Nucleus accumbens (tissue), 56 donors: ENCODE measurements around the gene VCAN.

Source experiments
- DNase-seq, 56 donors: peaks; one replicate each; lab custom pipeline; 2025; lab: John Stamatoyannopoulos, UW

The VCAN gene

GRCh38 chr5:83493644-83494043 is 22.1 kb downstream of the VCAN start:
- DNase-seq = no peak

GRCh38 chr5:83494087-83494620 is 22.6 kb downstream of the VCAN start:
- no peak for DNase-seq

- no peak for DNase-seq
Measured at GRCh38 chr5:83494666-83495065, 23.1 kb downstream of the VCAN start.

GRCh38 chr5:83496626-83497025 is 25.1 kb downstream of the VCAN start:
- no peak for DNase-seq

GRCh38 chr5:83498585-83498984 is 27.0 kb downstream of the VCAN start:
- DNase-seq = no peak

- no peak for DNase-seq
Measured at GRCh38 chr5:83503662-83504061, 32.1 kb downstream of the VCAN start.

GRCh38 chr5:83507431-83507830 is 35.9 kb downstream of the VCAN start:
- no peak for DNase-seq

GRCh38 chr5:83509540-83509939 is 38.0 kb downstream of the VCAN start:
- peak in 1 of 56 donors; percentile 32 for DNase-seq

GRCh38 chr5:83510260-83510659 is 38.7 kb downstream of the VCAN start:
- DNase-seq = no peak

GRCh38 chr5:83512061-83512745 is 40.7 kb downstream of the VCAN start:
- no peak for DNase-seq

GRCh38 chr5:83513081-83513480 is 41.5 kb downstream of the VCAN start:
- no peak for DNase-seq

GRCh38 chr5:83513491-83513890 is 41.9 kb downstream of the VCAN start:
- DNase-seq = no peak

GRCh38 chr5:83516377-83516776 is 44.8 kb downstream of the VCAN start:
- no peak for DNase-seq

GRCh38 chr5:83517072-83517687 is 45.6 kb downstream of the VCAN start:
- DNase-seq = no peak

- no peak for DNase-seq
Measured at GRCh38 chr5:83517688-83518085, 46.1 kb downstream of the VCAN start.

GRCh38 chr5:83518319-83519061 is 46.9 kb downstream of the VCAN start:
- no peak for DNase-seq

GRCh38 chr5:83522446-83522845 is 50.9 kb downstream of the VCAN start:
- no peak for DNase-seq

GRCh38 chr5:83523929-83524328 is 52.4 kb downstream of the VCAN start:
- DNase-seq = no peak

GRCh38 chr5:83524345-83524744 is 52.8 kb downstream of the VCAN start:
- DNase-seq = no peak

- DNase-seq = no peak
Measured at GRCh38 chr5:83524991-83525390, 53.4 kb downstream of the VCAN start.

- DNase-seq = no peak
Measured at GRCh38 chr5:83526289-83526688, 54.7 kb downstream of the VCAN start.

- no peak for DNase-seq
Measured at GRCh38 chr5:83527221-83527620, 55.7 kb downstream of the VCAN start.
